Right ventricle myocardium superior (tissue), 1 donor: ENCODE data around the gene EPS8L3. TPM values are rescaled to one million over a fixed set of nuclear protein-coding genes. Genes with fewer than 3 reads are reported as not detected.

Experiments
- ATAC-seq: fragments of 200-7000 bp; cut with Tn5 transposase; one replicate; pipeline ENCODE4 v1.9.1; 2020; ENCODE audit warnings: mild to moderate bottlenecking; ENCODE audit not compliant: poor library complexity
- DNase-seq: peaks from one replicate; pipeline ENCODE4 v3.0.0-alpha.2; 2020
- intact Hi-C: fragments of 100-400 bp; cut with DNase I; formaldehyde crosslinking; loops from one replicate; pipeline ENCODE4 v1.11.2; 2022
- total RNA-seq: library from RNA; stranded (reverse); fragmentation: NEBNext Ultra II Directional; extraction: Animal tissue kit (Norgen Biotek cat#: 25700); gene quantifications from one replicate; pipeline ENCODE4 v1.2.1, GENCODE V29; 2021
- donor health status: DM: no; HTN: yes; CAD: no; lungs with severe emphysema.

EPS8L3 gene
- total RNA-seq, 1 donor from 2014 or later, result not detected

- DNase-seq, result peak; percentile 17
- ATAC-seq, result no peak
- intact Hi-C loops, result loop anchor here (5.0 kb wide), 1 partner anchor 127 kb away; the partner anchor contains the start of gene CSF1
Measured at GRCh38 chr1:109785446-109786111, 21.9 kb upstream of the EPS8L3 start.

GRCh38 chr1:109784551-109785252 is 21.0 kb upstream of the EPS8L3 start:
- intact Hi-C loops, result loop anchor here (5.0 kb wide), 1 partner anchor 128 kb away; the partner anchor contains the start of gene CSF1
- DNase-seq (peak; percentile 25), ATAC-seq (no peak)

- ATAC-seq (no peak), DNase-seq (peak; percentile 38)
- intact Hi-C loops, result no loop called here
Measured at GRCh38 chr1:109783436-109783835, 19.7 kb upstream of the EPS8L3 start.

- intact Hi-C loops, result no loop called here
- peak; percentile 17 for DNase-seq
- no peak for ATAC-seq
Measured at GRCh38 chr1:109782927-109783326, 19.2 kb upstream of the EPS8L3 start.

- intact Hi-C loops, result no loop called here
- ATAC-seq (no peak), DNase-seq (peak; percentile 34)
Measured at GRCh38 chr1:109782514-109782913, 18.8 kb upstream of the EPS8L3 start.

GRCh38 chr1:109781806-109782205 is 18.1 kb upstream of the EPS8L3 start:
- ATAC-seq, result no peak
- intact Hi-C loops, result no loop called here

GRCh38 chr1:109780982-109781381 is 17.3 kb upstream of the EPS8L3 start:
- DNase-seq, result no peak
- ATAC-seq, result no peak
- intact Hi-C loops, result no loop called here

More at GRCh38 chr1:109781806-109782205, 18.1 kb upstream of the EPS8L3 start:
- no peak for DNase-seq

- DNase-seq (no peak), ATAC-seq (no peak)
- intact Hi-C loops, result loop anchor here (2.0 kb wide), 1 partner anchor 207 kb away; the partner anchor contains the start of gene AHCYL1
Measured at GRCh38 chr1:109777980-109778625, 14.4 kb upstream of the EPS8L3 start.

- DNase-seq (peak; percentile 4), ATAC-seq (no peak)
- intact Hi-C loops, result loop anchor here (2.0 kb wide), 1 partner anchor 207 kb away; the partner anchor contains the start of gene AHCYL1
Measured at GRCh38 chr1:109777436-109777835, 13.7 kb upstream of the EPS8L3 start.

GRCh38 chr1:109776911-109777310 is 13.2 kb upstream of the EPS8L3 start:
- ATAC-seq (peak; percentile 86), DNase-seq (peak; percentile 86)
- intact Hi-C loops, result loop anchor here (2.0 kb wide), 1 partner anchor 208 kb away; the partner anchor contains the start of gene AHCYL1

GRCh38 chr1:109776206-109776835 is 12.6 kb upstream of the EPS8L3 start:
- ATAC-seq (no peak), DNase-seq (no peak)
- intact Hi-C loops, result loop anchor here (2.0 kb wide), 1 partner anchor 208 kb away; the partner anchor contains the start of gene AHCYL1

GRCh38 chr1:109775398-109775797 is 11.7 kb upstream of the EPS8L3 start:
- intact Hi-C loops, result no loop called here
- ATAC-seq (no peak), DNase-seq (no peak)

GRCh38 chr1:109773900-109774485 is 10.3 kb upstream of the EPS8L3 start:
- DNase-seq (peak; percentile 34), ATAC-seq (no peak)
- intact Hi-C loops, result loop anchor here (1.0 to 2.0 kb wide), 2 partner anchors 134 to 227 kb away; no protein-coding TSS in a partner anchor

- intact Hi-C loops, result loop anchor here (1.0 to 2.0 kb wide), 2 partner anchors 133 to 227 kb away; no protein-coding TSS in a partner anchor
- DNase-seq, result peak; percentile 88
- peak; percentile 90 for ATAC-seq
Measured at GRCh38 chr1:109773203-109773899, 9.6 kb upstream of the EPS8L3 start.

GRCh38 chr1:109772658-109773202 is 9.0 kb upstream of the EPS8L3 start:
- intact Hi-C loops, result loop anchor here (1.0 to 2.0 kb wide), 2 partner anchors 132 to 226 kb away; no protein-coding TSS in a partner anchor
- ATAC-seq, result no peak
- peak; percentile 27 for DNase-seq

- no peak for ATAC-seq
- DNase-seq, result peak; percentile 19
- intact Hi-C loops, result loop anchor here (2.0 kb wide), 1 partner anchor 225 kb away; no protein-coding TSS in a partner anchor
Measured at GRCh38 chr1:109771712-109772657, 8.3 kb upstream of the EPS8L3 start.
